Measurements from ENCODE around the gene SEMA3B. TPM values are rescaled to one million over a fixed set of nuclear protein-coding genes. Genes with fewer than 3 reads are reported as not detected.

Gene SEMA3B
- total and polyA plus RNA-seq, 9 of the 15 experiments (the other 6 are each of a cell fraction or from before 2014, with no cell fraction given) = 0.03 to 1.8 (median 0.55) TPM; not detected in 1

- H3K9me1 ChIP-seq (ENCODE audit: control insufficient read depth, insufficient read depth, low read length) = no peaks in the 10 kb centered on the region
- peak; percentile 96 for ATAC-seq
- peak; percentile 56 for FAIRE-seq
- no TSS peak for BruUV-seq (replicated peaks)
- CTCF ChIA-PET (ENCODE audit: low intra/inter-chr PET ratio) = interaction anchor here (0.7 to 2.7 kb wide), 5 partner anchors 19 to 54 kb away, joined by 3 to 26 read pairs (median 3); no protein-coding TSS in a partner anchor
- peak overlapping the region; percentile 85 for H3K27ac ChIP-seq (ENCODE audit: extremely low read depth, low read depth, low read length)
- H3K4me3 ChIP-seq = peak overlapping the region; percentile 32
- peaks cover 5% of the 10 kb centered on the region; the same call in 1 of the 3 replicates for H3K36me3 ChIP-seq (ENCODE audit: control insufficient read depth, insufficient read depth, low read length)
- in situ Hi-C loops (cut with MboI) (no loop called here), intact Hi-C loops (cut with micrococcal nuclease) (loop anchor here (1.0 kb wide), 1 partner anchor 19 kb away; no protein-coding TSS in a partner anchor)
- H3K4me1 ChIP-seq (replicated peaks in 1 of 2; ENCODE audit: control insufficient read depth in 2 of 2, insufficient read depth in 2 of 2, low read length in 2 of 2) = peaks cover 42 to 51% of the 10 kb centered on the region in 2 experiments
- no peaks in the 10 kb centered on the region for H3K27me3 ChIP-seq (ENCODE audit: control insufficient read depth in 2 of 2, insufficient read depth in 2 of 2, low read length in 2 of 2)
- peak overlapping the region; percentile 89 for H2AFZ ChIP-seq (ENCODE audit: low read depth, low read length)
- DNase-seq (ENCODE audit: extremely low read depth in 1 of 4, low spot score in 3 of 4) = peak; percentile 73 to 89 (median 80)
- H4K20me1 ChIP-seq (replicated peaks; ENCODE audit: control insufficient read depth, insufficient read depth, low read length) = no peaks in the 10 kb centered on the region
- 0% methylated on average over 2 of the region's 25 CpGs for WGBS (ENCODE audit: insufficient coverage, low coverage, missing lambda C conversion rate)
- H3K9me3 ChIP-seq (replicated peaks; ENCODE audit: control insufficient read depth, insufficient read depth, low read depth, low read length) = no peaks in the 10 kb centered on the region
- peak overlapping the region; percentile 69 to 95 for H3K9ac ChIP-seq (ENCODE audit: insufficient read depth in 1 of 2, low read depth in 2 of 2, low read length in 2 of 2)
- POLR2A ChIA-PET = interaction anchor here (0.6 to 2.1 kb wide), 7 partner anchors 10 to 321 kb away, joined by 3 to 8 read pairs (median 4); partner anchors contain the start of gene GNAI2
- peak overlapping the region; percentile 78 for H3K4me2 ChIP-seq (ENCODE audit: insufficient read depth, low read length)
- peaks cover 29% of the 10 kb centered on the region for H3K79me2 ChIP-seq (ENCODE audit: control insufficient read depth, insufficient read depth, low read length)
- peak; percentile 63; the same call in 1 of the 2 replicates for TF ChIP-seq MYNN (IDR thresholded peaks at IDR 0.05)
- TF ChIP-seq MYNN (CRISPR knock-in tag; IDR thresholded peaks at IDR 0.05) = no peak
- peak; percentile 55; the same call in 1 of the 2 replicates for TF ChIP-seq SP1 (CRISPR knock-in tag; IDR thresholded peaks at IDR 0.05)
- TF ChIP-seq ZNF232 (CRISPR knock-in tag; IDR thresholded peaks at IDR 0.05) = no peak
- TF ChIP-seq EP400 (IDR thresholded peaks at IDR 0.05) = peak; percentile 63
- TF ChIP-seq SMC3 (conservative IDR thresholded peaks at IDR 0.05; ENCODE audit: insufficient read depth, low read depth, low read length) = peak; percentile 87
- TF ChIP-seq RFX1 (IDR thresholded peaks at IDR 0.05) = peak; percentile 86
- peak; percentile 67 for TF ChIP-seq POLR2G (IDR thresholded peaks at IDR 0.05; ENCODE audit: low read depth, low read length)
- TF ChIP-seq ETS2 (tag; IDR thresholded peaks at IDR 0.05; ENCODE audit: borderline replicate concordance, poor library complexity, severe bottlenecking) = no peak
- peak; percentile 15; the same call in 1 of the 2 replicates for TF ChIP-seq NCOA1 (IDR thresholded peaks at IDR 0.05; ENCODE audit: low read depth)
- 0 out of 2 replicates have a peak, but pooled peaks have one; percentile 20 for TF ChIP-seq ELF2 (CRISPR knock-in tag; IDR thresholded peaks at IDR 0.05)
- peak; percentile 79 for TF ChIP-seq RB1 (IDR thresholded peaks at IDR 0.05; ENCODE audit: low read depth)
- TF ChIP-seq ZBTB34 (CRISPR knock-in tag; IDR thresholded peaks at IDR 0.05) = no peak
- no peak for TF ChIP-seq IRF2 (CRISPR knock-in tag; IDR thresholded peaks at IDR 0.05)
- TF ChIP-seq ZFP30 (CRISPR knock-in tag; IDR thresholded peaks at IDR 0.05; ENCODE audit: borderline replicate concordance) = no peak
- TF ChIP-seq ZNF316 (IDR thresholded peaks at IDR 0.05) = no peak
- peak; percentile 50; the same call in 1 of the 2 replicates for TF ChIP-seq EGR1 (conservative IDR thresholded peaks at IDR 0.05)
- no peak for TF ChIP-seq ZNF133 (CRISPR knock-in tag; IDR thresholded peaks at IDR 0.05)
- no peak for TF ChIP-seq ATF2 (CRISPR knock-in tag; IDR thresholded peaks at IDR 0.05)
These were observed 23.0 kb upstream of the SEMA3B start for GRCh38 chr3:50245831-50246516.
